H9 (cell line): ENCODE results near the gene CIDEC. TPM values are rescaled to one million over a fixed set of nuclear protein-coding genes. Genes with fewer than 3 reads are reported as not detected.

ENCODE experiments used
- DNase-seq: peaks from one replicate; pipeline ENCODE4 v3.0.0-alpha.2; 2017
- H2AFZ ChIP-seq: one replicate; pipeline ENCODE4 v1.6.1; 2013; ENCODE audit warnings: mild to moderate bottlenecking, low read length, control low read depth, moderate library complexity
- H2AK5ac ChIP-seq: 2 replicates; pipeline ENCODE4 v1.6.1; 2013; ENCODE audit warnings: low read length, control low read depth, mixed read lengths; ENCODE audit not compliant: insufficient read length
- H2BK120ac ChIP-seq: one replicate; pipeline ENCODE4 v1.6.1; 2013; ENCODE audit warnings: low read depth, mild to moderate bottlenecking, low read length, control low read depth, inconsistent platforms; ENCODE audit not compliant: poor library complexity, severe bottlenecking
- H2BK12ac ChIP-seq: 2 replicates; pipeline ENCODE4 v1.6.1; 2013; ENCODE audit warnings: low read length, control low read depth, mixed read lengths, low read depth; ENCODE audit not compliant: insufficient read length
- H2BK15ac ChIP-seq: 2 replicates; pipeline ENCODE4 v1.6.1; 2013; ENCODE audit warnings: low read depth, low read length, control low read depth
- H2BK20ac ChIP-seq: one replicate; pipeline ENCODE4 v1.6.1; 2013; ENCODE audit warnings: low read depth, mild to moderate bottlenecking, low read length, control low read depth, inconsistent platforms; ENCODE audit not compliant: poor library complexity, severe bottlenecking
- H2BK5ac ChIP-seq: 2 replicates; pipeline ENCODE4 v1.6.1; 2013; ENCODE audit warnings: low read length, control low read depth, mixed read lengths; ENCODE audit not compliant: insufficient read length
- H3K14ac ChIP-seq: 2 replicates; pipeline ENCODE4 v1.6.1; 2013; ENCODE audit warnings: low read length, control low read depth; ENCODE audit not compliant: insufficient read depth
- H3K18ac ChIP-seq: 2 replicates; pipeline ENCODE4 v1.6.1; 2013; ENCODE audit warnings: low read depth, mild to moderate bottlenecking, mixed read lengths, low read length, control low read depth; ENCODE audit not compliant: insufficient read length
- H3K23ac ChIP-seq: 2 replicates; pipeline ENCODE4 v1.6.1; 2013; ENCODE audit warnings: low read length, control low read depth, mixed read lengths, low read depth; ENCODE audit not compliant: insufficient read length
- H3K23me2 ChIP-seq: 2 replicates; pipeline ENCODE4 v1.6.1; 2013; ENCODE audit warnings: low read depth, mild to moderate bottlenecking, mixed read lengths, low read length, control low read depth; ENCODE audit not compliant: insufficient read length, poor library complexity, severe bottlenecking
- H3K27ac ChIP-seq: 2 replicates; pipeline ENCODE4 v1.5.1; 2013; ENCODE audit warnings: low read length, control low read depth, mixed read lengths, low read depth; ENCODE audit not compliant: insufficient read length
- H3K27me3 ChIP-seq: 2 replicates; pipeline ENCODE4 v1.6.1; 2013; ENCODE audit warnings: low read length, control low read depth, inconsistent platforms; ENCODE audit not compliant: insufficient read depth
- H3K4ac ChIP-seq: 2 replicates; pipeline ENCODE4 v1.6.1; 2013; ENCODE audit warnings: low read depth, mild to moderate bottlenecking, control low read depth, inconsistent platforms, low read length, moderate library complexity
- H3K4me1 ChIP-seq: 2 replicates; pipeline ENCODE4 v1.6.1; 2013; ENCODE audit warnings: low read length, control low read depth, inconsistent platforms; ENCODE audit not compliant: insufficient read depth
- H3K4me2 ChIP-seq: 2 replicates; pipeline ENCODE4 v1.6.1; 2013; ENCODE audit warnings: low read length, control low read depth, mixed read lengths; ENCODE audit not compliant: insufficient read length, insufficient read depth
- H3K56ac ChIP-seq: 2 replicates; pipeline ENCODE4 v1.6.1; 2013; ENCODE audit warnings: low read depth, mild to moderate bottlenecking, mixed read lengths, low read length, control low read depth; ENCODE audit not compliant: insufficient read length
- H3K79me1 ChIP-seq: 2 replicates; pipeline ENCODE4 v1.6.1; 2013; ENCODE audit warnings: low read depth, mild to moderate bottlenecking, moderate library complexity, low read length, control low read depth, inconsistent platforms; ENCODE audit not compliant: insufficient read depth, poor library complexity, severe bottlenecking
- H3K79me2 ChIP-seq: 2 replicates; pipeline ENCODE4 v1.6.1; 2013; ENCODE audit warnings: low read length, control low read depth, inconsistent platforms; ENCODE audit not compliant: insufficient read depth
- H3K9ac ChIP-seq: 2 replicates; pipeline ENCODE4 v1.6.1; 2013; ENCODE audit warnings: low read length, control low read depth, mixed read lengths; ENCODE audit not compliant: insufficient read length; ENCODE audit errors: extremely low read depth
- H3K9me3 ChIP-seq: one replicate; pipeline ENCODE4 v1.6.1; 2013; ENCODE audit warnings: low read depth, low read length, inconsistent platforms; ENCODE audit not compliant: control insufficient read depth
- H3T11ph ChIP-seq: one replicate; pipeline ENCODE4 v1.6.1; 2013; ENCODE audit warnings: mild to moderate bottlenecking, low read length, control low read depth, inconsistent platforms
- H4K20me1 ChIP-seq: one replicate; pipeline ENCODE4 v1.6.1; 2013; ENCODE audit not compliant: control insufficient read depth, insufficient read length, insufficient read depth
- H4K5ac ChIP-seq: 2 replicates; pipeline ENCODE4 v1.6.1; 2013; ENCODE audit warnings: low read depth, mild to moderate bottlenecking, mixed read lengths, low read length, control low read depth; ENCODE audit not compliant: insufficient read length
- H4K8ac ChIP-seq: replicated peaks from 2 replicates; pipeline ENCODE4 v1.6.1; 2013; ENCODE audit warnings: low read length, control low read depth, mixed read lengths, low read depth; ENCODE audit not compliant: insufficient read length
- H4K91ac ChIP-seq: 2 replicates; pipeline ENCODE4 v1.6.1; 2013; ENCODE audit warnings: low read depth, mild to moderate bottlenecking, moderate library complexity, mixed read lengths, low read length, control low read depth; ENCODE audit not compliant: insufficient read length
- H3K27ac Mint-ChIP-seq, 3 experiments: 2 replicates in 2 of 3; 3 replicates in 1 of 3; pipeline ENCODE4 v1.8.0; 2020 to 2021; ENCODE audit warnings: mixed read lengths in 3 of 3, mild to moderate bottlenecking in 1 of 3, moderate library complexity in 1 of 3
- H3K27me3 Mint-ChIP-seq: 2 replicates; pipeline ENCODE4 v1.8.0; 2021; ENCODE audit warnings: low read depth, mild to moderate bottlenecking, moderate library complexity, mixed read lengths
- H3K36me3 Mint-ChIP-seq, 3 experiments: 2 replicates in 2 of 3; 3 replicates in 1 of 3; pipeline ENCODE4 v1.8.0; 2020 to 2021; ENCODE audit warnings: low read depth in 3 of 3, mixed read lengths in 3 of 3; ENCODE audit not compliant: insufficient read depth in 1 of 3
- H3K4me1 Mint-ChIP-seq, 2 experiments: 2 replicates each; pipeline ENCODE4 v1.8.0; 2020; ENCODE audit warnings: mixed read lengths in 2 of 2
- H3K4me3 Mint-ChIP-seq, 2 experiments: 2 replicates in 1 of 2; 3 replicates in 1 of 2; pipeline ENCODE4 v1.8.0; 2020 to 2021; ENCODE audit warnings: mild to moderate bottlenecking in 2 of 2, mixed read lengths in 2 of 2, moderate library complexity in 1 of 2
- H3K9me3 Mint-ChIP-seq, 2 experiments: 2 replicates in 1 of 2; 3 replicates in 1 of 2; pipeline ENCODE4 v1.8.0; 2020; ENCODE audit warnings: mild to moderate bottlenecking in 2 of 2, mixed read lengths in 2 of 2, moderate library complexity in 1 of 2
- CTCF ChIP-seq: fragments of 200-600 bp; sonication (generic); conservative IDR thresholded peaks from 3 replicates; pipeline ENCODE4 v1.8.0; 2021; ENCODE audit warnings: antibody characterized with exemption, mild to moderate bottlenecking
- WGBS: extraction: QIAGEN DNeasy Blood & Tissue Kit; methylation state at CpG from one replicate; pipeline ENCODE4 v1.1.7; 2013; ENCODE audit warnings: missing lambda C conversion rate, low lambda C conversion rate, mixed read lengths; ENCODE audit not compliant: insufficient read length; ENCODE audit errors: extremely low coverage; 5-methylcytosine and 5-hydroxymethylcytosine counted together
- total RNA-seq: library from RNA; stranded (reverse); gene quantifications from 2 replicates; pipeline ENCODE4 v1.2.1, GENCODE V29; 2021

CIDEC gene
- total RNA-seq, 1 experiment from 2014 or later, result not detected

GRCh38 chr3:9912294-9912935 is 32.4 kb upstream of the CIDEC start:
- no peak overlapping the region for H2BK20ac ChIP-seq
- no peak overlapping the region for H3K14ac ChIP-seq
- no peak overlapping the region for H3K9ac ChIP-seq
- no peak overlapping the region for H2BK5ac ChIP-seq
- no CpG with 5 or more reads among the region's 7 CpGs for WGBS
- H3K27ac ChIP-seq, result no peak overlapping the region
- no peak for TF ChIP-seq CTCF
- H2BK120ac ChIP-seq, result no peak overlapping the region
- H3T11ph ChIP-seq, result no peak overlapping the region
- no peaks in the 10 kb centered on the region for H3K9me3 ChIP-seq
- no peak overlapping the region for H3K18ac ChIP-seq
- H3K27ac Mint-ChIP-seq, result peak overlapping the region in 1 of 3 experiments; percentile 1; a peak in 1 of 7 replicates
- H4K8ac ChIP-seq, result no peak overlapping the region
- H2AFZ ChIP-seq, result no peak overlapping the region
- H3K27me3 ChIP-seq, result no peaks in the 10 kb centered on the region; the same call in 1 of the 2 replicates
- no peaks in the 10 kb centered on the region for H3K79me1 ChIP-seq
- H3K36me3 Mint-ChIP-seq, result peaks cover 0 to 5% (median 0%) of the 10 kb centered on the region in 3 experiments; a peak in 1 of 7 replicates
- no peak overlapping the region for H2BK12ac ChIP-seq
- no peak overlapping the region for H4K5ac ChIP-seq
- H3K23me2 ChIP-seq, result peaks cover 15% of the 10 kb centered on the region
- H3K4me1 Mint-ChIP-seq, result peaks cover 15 to 23% of the 10 kb centered on the region in 2 experiments
- H3K23ac ChIP-seq, result no peak overlapping the region
- H3K4me3 Mint-ChIP-seq, result no peak overlapping the region
- no peaks in the 10 kb centered on the region; a peak in 2 of 5 replicates for H3K9me3 Mint-ChIP-seq
- H3K27me3 Mint-ChIP-seq, result peaks cover 17% of the 10 kb centered on the region
- no peak overlapping the region for H2AK5ac ChIP-seq
- H3K4me1 ChIP-seq, result peaks cover 4% of the 10 kb centered on the region; the same call in 1 of the 2 replicates
- no peak overlapping the region for H2BK15ac ChIP-seq
- no peaks in the 10 kb centered on the region for H3K79me2 ChIP-seq
- no peak overlapping the region for H3K4ac ChIP-seq
- no peak overlapping the region for H3K56ac ChIP-seq
- H4K91ac ChIP-seq, result no peak overlapping the region
- H3K4me2 ChIP-seq, result no peak overlapping the region
- no peaks in the 10 kb centered on the region for H4K20me1 ChIP-seq
- DNase-seq, result no peak
